ENCODE measurements around the gene HNF1A.
"Not testable (repeated sequence)": the region's sequence is repeated elsewhere in the genome, so short reads cannot be mapped to it uniquely, and the experiment has no call there.

HNF1A gene

GRCh38 chr12:121025442-121026226 lies 47.3 kb downstream of the HNF1A start:
- no peak overlapping the region for H3K27ac Mint-ChIP-seq
- no peak for DNase-seq
- no peaks in the 10 kb centered on the region for H3K27me3 Mint-ChIP-seq
- H3K4me1 Mint-ChIP-seq, result no peaks in the 10 kb centered on the region
- H3K36me3 Mint-ChIP-seq (ENCODE audit: low read depth), result peaks cover 14% of the 10 kb centered on the region
- ATAC-seq, result no peak
- H3K4me3 Mint-ChIP-seq, result no peak overlapping the region
- H3K9me3 Mint-ChIP-seq, result no peaks in the 10 kb centered on the region

- Mint-ChIP-seq H3K4me3 (no peak overlapping the region), H3K27ac (no peak overlapping the region), H3K4me1 (no peaks in the 10 kb centered on the region), H3K27me3 (no peaks in the 10 kb centered on the region), H3K9me3 (no peaks in the 10 kb centered on the region), H3K36me3 (ENCODE audit: low read depth) (peaks cover 16% of the 10 kb centered on the region)
- ATAC-seq (no peak), DNase-seq (no peak)
These were observed 48.1 kb downstream of the HNF1A start for GRCh38 chr12:121026274-121027045.

GRCh38 chr12:121030576-121031212 lies 52.4 kb downstream of the HNF1A start:
- DNase-seq (no peak), ATAC-seq (no peak)
- H3K4me3 Mint-ChIP-seq, result no peak overlapping the region
- H3K4me1 Mint-ChIP-seq, result peaks cover 34% of the 10 kb centered on the region
- H3K36me3 Mint-ChIP-seq (ENCODE audit: low read depth), result peaks cover 16% of the 10 kb centered on the region
- H3K9me3 Mint-ChIP-seq, result no peaks in the 10 kb centered on the region
- H3K27ac Mint-ChIP-seq, result no peak overlapping the region
- no peaks in the 10 kb centered on the region for H3K27me3 Mint-ChIP-seq

GRCh38 chr12:121033625-121034349 lies 55.4 kb downstream of the HNF1A start:
- Mint-ChIP-seq H3K36me3 (ENCODE audit: low read depth) (peaks cover 9% of the 10 kb centered on the region), H3K9me3 (no peaks in the 10 kb centered on the region), H3K27ac (peak overlapping the region; percentile 74), H3K4me1 (peaks cover 64% of the 10 kb centered on the region), H3K4me3 (peak overlapping the region; percentile 42), H3K27me3 (no peaks in the 10 kb centered on the region)
- ATAC-seq (peak; percentile 79), DNase-seq (peak; percentile 41)

- ATAC-seq (no peak), DNase-seq (no peak)
- Mint-ChIP-seq H3K27ac (peak overlapping the region; percentile 74), H3K9me3 (no peaks in the 10 kb centered on the region), H3K36me3 (ENCODE audit: low read depth) (peaks cover 9% of the 10 kb centered on the region), H3K27me3 (no peaks in the 10 kb centered on the region), H3K4me3 (peak overlapping the region; percentile 42), H3K4me1 (peaks cover 74% of the 10 kb centered on the region)
These were observed 56.4 kb downstream of the HNF1A start for GRCh38 chr12:121034616-121035305.

GRCh38 chr12:121036810-121037326 lies 58.5 kb downstream of the HNF1A start:
- Mint-ChIP-seq H3K4me3 (peak overlapping the region; percentile 86), H3K4me1 (peaks cover 78% of the 10 kb centered on the region), H3K27me3 (peaks cover 8% of the 10 kb centered on the region), H3K9me3 (no peaks in the 10 kb centered on the region), H3K27ac (peak overlapping the region; percentile 90), H3K36me3 (ENCODE audit: low read depth) (peaks cover 3% of the 10 kb centered on the region)
- peak; percentile 70 for ATAC-seq
- peak; percentile 39 for DNase-seq

GRCh38 chr12:121038861-121039668 lies 60.7 kb downstream of the HNF1A start, which contains the start of gene OASL:
OASL (minus strand) TSS chr12:121039246; CDS start chr12:121038971, 275 bp downstream.
- Mint-ChIP-seq H3K4me1 (peaks cover 60% of the 10 kb centered on the region), H3K9me3 (no peaks in the 10 kb centered on the region), H3K4me3 (peak within 1 kb of the TSS; percentile 86), H3K27ac (peak within 1 kb of the TSS; percentile 66), H3K36me3 (ENCODE audit: low read depth) (no peaks in the 10 kb centered on the region), H3K27me3 (peaks cover 15% of the 10 kb centered on the region)
- ATAC-seq (peak; percentile 60), DNase-seq (peak; percentile 53)

- H3K27me3 Mint-ChIP-seq, result peaks cover 20% of the 10 kb centered on the region
- no peak for DNase-seq
These were observed 64.7 kb downstream of the HNF1A start for GRCh38 chr12:121043067-121043466.

GRCh38 chr12:121047400-121047799 lies 69.1 kb downstream of the HNF1A start:
- not testable (repeated sequence) for DNase-seq; H3K36me3 Mint-ChIP-seq (ENCODE audit: low read depth); ATAC-seq; H3K9me3 Mint-ChIP-seq; H3K27ac Mint-ChIP-seq; H3K4me1 Mint-ChIP-seq; H3K4me3 Mint-ChIP-seq
- peaks cover 13% of the 10 kb centered on the region for H3K27me3 Mint-ChIP-seq

More at GRCh38 chr12:121043067-121043466, 64.7 kb downstream of the HNF1A start:
- Mint-ChIP-seq H3K27ac (no peak overlapping the region), H3K4me3 (no peak overlapping the region), H3K4me1 (peaks cover 27% of the 10 kb centered on the region), H3K9me3 (no peaks in the 10 kb centered on the region), H3K36me3 (ENCODE audit: low read depth) (no peaks in the 10 kb centered on the region)
- no peak for ATAC-seq

- Mint-ChIP-seq H3K27ac (no peak overlapping the region), H3K36me3 (ENCODE audit: low read depth) (no peaks in the 10 kb centered on the region), H3K4me1 (peaks cover 6% of the 10 kb centered on the region), H3K27me3 (peaks cover 6% of the 10 kb centered on the region), H3K9me3 (no peaks in the 10 kb centered on the region), H3K4me3 (peak overlapping the region; percentile 36)
- ATAC-seq (no peak), DNase-seq (no peak)
These were observed 70.1 kb downstream of the HNF1A start for GRCh38 chr12:121048442-121048841.

- DNase-seq, result no peak
- no peak overlapping the region for H3K27ac Mint-ChIP-seq
- no peak for ATAC-seq
These were observed 72.4 kb downstream of the HNF1A start for GRCh38 chr12:121050725-121051124.

More at GRCh38 chr12:121050725-121051124, 72.4 kb downstream of the HNF1A start:
- Mint-ChIP-seq H3K4me3 (no peak overlapping the region), H3K4me1 (peaks cover 2% of the 10 kb centered on the region), H3K9me3 (no peaks in the 10 kb centered on the region), H3K36me3 (ENCODE audit: low read depth) (no peaks in the 10 kb centered on the region), H3K27me3 (peaks cover 1% of the 10 kb centered on the region)
